HCT116 (cell line): ENCODE data around the gene CTDSPL2. TPM values are rescaled to one million over a fixed set of nuclear protein-coding genes. Genes with fewer than 3 reads are reported as not detected.

ENCODE experiments used
- ATAC-seq: fragments of 200-7000 bp; cut with Tn5 transposase; 2 replicates; pipeline ENCODE4 v1.9.1; 2020; ENCODE audit warnings: mild to moderate bottlenecking, moderate library complexity
- BruUV-seq: library from RNA; stranded (reverse); fragments of 400-500 nt; replicated peaks from 2 replicates; lab custom pipeline; 2021; lab: Mats Ljungman, UMichigan
- CTCF ChIA-PET: fragments of 300-600 bp; sonication (Branson Sonifier 250); formaldehyde crosslinking; loops from one replicate; lab custom pipeline; 2021; ENCODE audit warnings: antibody characterized with exemption; lab: Charles Lee
- POLR2A ChIA-PET: fragments of 300-600, 350-600 bp; sonication (Branson Sonifier 250); formaldehyde crosslinking; loops from one replicate; lab custom pipeline; 2021; ENCODE audit warnings: antibody characterized with exemption; lab: Charles Lee
- RAD21 ChIA-PET, 2 experiments: fragments of 300-600 bp; sonication (Branson Sonifier 250); formaldehyde crosslinking; loops; one replicate each; lab custom pipeline; 2023; ENCODE audit warnings: low total read pairs in 2 of 2; ENCODE audit not compliant: uncharacterized antibody in 2 of 2, unreplicated experiment in 2 of 2, low non-redundant PET in 1 of 2; lab: Charles Lee
- DNase-seq: peaks from one replicate; pipeline ENCODE4 v3.0.0-alpha.2; 2010; ENCODE audit warnings: low read depth, low spot score
- H2AFZ ChIP-seq: fragments of 200-600 bp; shearing (Covaris generic), sonication (generic); 2 replicates; pipeline ENCODE4 v1.6.1; 2017; ENCODE audit warnings: low read depth, mixed run types, mixed read lengths, antibody characterized with exemption, low read length; ENCODE audit not compliant: poor library complexity, severe bottlenecking
- H3K27ac ChIP-seq: 2 replicates; pipeline ENCODE4 v1.5.1; 2012; ENCODE audit warnings: low read depth, low read length
- H3K27me3 ChIP-seq: fragments of 200-600 bp; sonication (generic); 2 replicates; pipeline ENCODE4 v1.6.1; 2016; ENCODE audit warnings: mixed run types, low read length, mixed read lengths; ENCODE audit not compliant: insufficient read depth
- H3K36me3 ChIP-seq, 2 experiments: fragments of 200-500 bp in 1 of 2; fragments of 200-600 bp in 1 of 2; sonication (Bioruptor generic) in 1 of 2; sonication (generic) in 1 of 2; 2 replicates each; pipeline versions ENCODE4 v1.5.1 to v1.6.1; 2014 to 2016; ENCODE audit warnings: low read length in 2 of 2, inconsistent platforms in 1 of 2, mixed read lengths in 1 of 2, mixed run types in 1 of 2; ENCODE audit not compliant: insufficient read depth in 2 of 2, control insufficient read depth in 1 of 2
- H3K4me1 ChIP-seq, 2 experiments: fragments of 200-600 bp in 1 of 2; sonication (generic) in 1 of 2; 2 replicates each; pipeline versions ENCODE4 v1.5.1 to v1.6.1; 2012 to 2017; ENCODE audit warnings: low read length in 2 of 2, inconsistent platforms in 1 of 2, mild to moderate bottlenecking in 1 of 2, mixed read lengths in 1 of 2, mixed run types in 1 of 2, moderate library complexity in 1 of 2; ENCODE audit not compliant: insufficient read depth in 2 of 2, control insufficient read depth in 1 of 2
- H3K4me2 ChIP-seq: fragments of 200-600 bp; sonication (generic); 2 replicates; pipeline ENCODE4 v1.6.1; 2017; ENCODE audit warnings: mixed run types, low read length, mixed read lengths
- H3K4me3 ChIP-seq, 2 experiments: fragments of 200-600 bp in 1 of 2; sonication (generic) in 1 of 2; replicated peaks in 1 of 2; 2 replicates each; pipeline ENCODE4 v1.5.1; 2011 to 2016; ENCODE audit warnings: low read length in 2 of 2, control low read depth in 1 of 2, low read depth in 1 of 2, mild to moderate bottlenecking in 1 of 2, mixed read lengths in 1 of 2, mixed run types in 1 of 2
- H3K79me2 ChIP-seq: fragments of 200-600 bp; sonication (generic); 2 replicates; pipeline ENCODE4 v1.6.1; 2017; ENCODE audit warnings: mild to moderate bottlenecking, mixed run types, low read length, moderate library complexity, mixed read lengths; ENCODE audit not compliant: insufficient read depth
- H3K9ac ChIP-seq: fragments of 200-600 bp; sonication (generic); 2 replicates; pipeline ENCODE4 v1.6.1; 2016; ENCODE audit warnings: low read length, mixed read lengths
- H3K9me2 ChIP-seq: fragments of 200-600 bp; sonication (generic), shearing (Covaris generic); 2 replicates; pipeline ENCODE4 v1.6.1; 2017; ENCODE audit warnings: mixed run types, mild to moderate bottlenecking, moderate library complexity; ENCODE audit not compliant: insufficient read depth
- H3K9me3 ChIP-seq, 2 experiments: fragments of 200-500 bp in 1 of 2; fragments of 200-600 bp in 1 of 2; sonication (Bioruptor generic) in 1 of 2; sonication (generic) in 1 of 2; 2 replicates each; pipeline ENCODE4 v1.6.1; 2014 to 2017; ENCODE audit warnings: low read length in 2 of 2, mixed read lengths in 2 of 2, inconsistent platforms in 1 of 2, low read depth in 1 of 2, mild to moderate bottlenecking in 1 of 2, mixed run types in 1 of 2, moderate library complexity in 1 of 2; ENCODE audit not compliant: control insufficient read depth in 1 of 2, insufficient read depth in 1 of 2
- H4K20me1 ChIP-seq: fragments of 200-600 bp; sonication (generic), shearing (Covaris generic); 2 replicates; pipeline ENCODE4 v1.6.1; 2017; ENCODE audit warnings: mixed run types, mild to moderate bottlenecking, moderate library complexity; ENCODE audit not compliant: insufficient read depth
- EZH2 ChIP-seq: fragments of 200-600 bp; sonication (generic); IDR thresholded peaks from 2 replicates; pipeline ENCODE4 v1.6.1; 2017; ENCODE audit warnings: antibody characterized with exemption, mixed run types
- POLR2AphosphoS5 ChIP-seq: IDR thresholded peaks from 2 replicates; pipeline ENCODE4 v1.6.1; 2011; ENCODE audit warnings: mild to moderate bottlenecking, low read depth, low read length, moderate library complexity
- TCF7L2 ChIP-seq: IDR thresholded peaks from 2 replicates; pipeline ENCODE4 v1.7.0; 2011; ENCODE audit warnings: borderline replicate concordance, inconsistent platforms; ENCODE audit not compliant: insufficient read depth, insufficient read length; ENCODE audit errors: extremely low read depth
- YY1 ChIP-seq: IDR thresholded peaks from 2 replicates; pipeline ENCODE4 v1.6.1; 2011; ENCODE audit warnings: low read length, low read depth, moderate library complexity, mild to moderate bottlenecking; ENCODE audit not compliant: insufficient replicate concordance; ENCODE audit errors: extremely low read depth
- ZFX ChIP-seq: fragments of 450-650 bp; IDR thresholded peaks from 2 replicates; pipeline ENCODE4 v1.6.1; 2017
- intact Hi-C: fragments of 100-400 bp; cut with micrococcal nuclease; formaldehyde crosslinking; loops from 2 replicates; pipeline ENCODE4 v1.10.0; 2022
- total RNA-seq: library from RNA; stranded (reverse); gene quantifications from one replicate; pipeline ENCODE4 v1.2.1, GENCODE V29; 2021; ENCODE audit not compliant: unreplicated experiment
- TF ChIP-seq, protein P1 (sequence below): IDR thresholded peaks from 2 replicates; pipeline ENCODE4 v1.6.1; 2012; ENCODE audit warnings: low read depth
- TF ChIP-seq, protein P2 (sequence below): IDR thresholded peaks from 2 replicates; pipeline ENCODE4 v1.6.1; 2012

The CTDSPL2 gene
- total RNA-seq, 1 experiment from 2014 or later, result 56.0 TPM

DNA sequence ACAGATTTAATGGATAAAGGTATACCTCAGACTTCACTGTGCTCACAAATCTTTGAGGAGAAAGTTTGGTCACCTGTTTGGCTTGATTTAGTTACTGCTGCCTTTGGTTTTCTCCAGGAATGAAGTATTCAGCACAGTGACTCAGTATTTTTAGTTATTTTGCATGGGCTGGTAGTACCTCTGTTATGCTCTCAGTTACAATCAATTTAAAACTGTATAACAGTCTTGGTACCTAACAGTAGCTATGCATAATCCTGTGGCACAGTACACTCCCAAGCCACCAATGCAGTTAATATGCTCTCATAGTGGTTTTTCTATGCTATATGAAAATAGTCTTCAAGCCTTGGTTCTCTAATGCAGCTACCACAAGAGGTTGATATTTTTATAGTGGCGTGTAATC lies 97.6 kb downstream of the CTDSPL2 start:
- ChIA-PET CTCF (no interaction called here), POLR2A (no interaction called here), RAD21 (no interaction called here)
- Histone ChIP-seq H4K20me1 (no peaks in the 10 kb centered on the region), H3K9me2 (no peaks in the 10 kb centered on the region), H3K4me1 (no peaks in the 10 kb centered on the region), H3K9ac (no peak overlapping the region), H3K4me3 (no peak overlapping the region), H3K9me3 (no peaks in the 10 kb centered on the region), H3K4me2 (no peak overlapping the region), H2AFZ (no peak overlapping the region), H3K27ac (no peak overlapping the region), H3K36me3 (peaks cover 10 to 16% of the 10 kb centered on the region in 2 experiments; a peak in 2 of 4 replicates), H3K79me2 (no peaks in the 10 kb centered on the region), H3K27me3 (no peaks in the 10 kb centered on the region)
- BruUV-seq, result TSS peak; percentile 6
- no peak for TF ChIP-seq EZH2
- TF ChIP-seq YY1, result no peak
- TF ChIP-seq, protein P1, sequence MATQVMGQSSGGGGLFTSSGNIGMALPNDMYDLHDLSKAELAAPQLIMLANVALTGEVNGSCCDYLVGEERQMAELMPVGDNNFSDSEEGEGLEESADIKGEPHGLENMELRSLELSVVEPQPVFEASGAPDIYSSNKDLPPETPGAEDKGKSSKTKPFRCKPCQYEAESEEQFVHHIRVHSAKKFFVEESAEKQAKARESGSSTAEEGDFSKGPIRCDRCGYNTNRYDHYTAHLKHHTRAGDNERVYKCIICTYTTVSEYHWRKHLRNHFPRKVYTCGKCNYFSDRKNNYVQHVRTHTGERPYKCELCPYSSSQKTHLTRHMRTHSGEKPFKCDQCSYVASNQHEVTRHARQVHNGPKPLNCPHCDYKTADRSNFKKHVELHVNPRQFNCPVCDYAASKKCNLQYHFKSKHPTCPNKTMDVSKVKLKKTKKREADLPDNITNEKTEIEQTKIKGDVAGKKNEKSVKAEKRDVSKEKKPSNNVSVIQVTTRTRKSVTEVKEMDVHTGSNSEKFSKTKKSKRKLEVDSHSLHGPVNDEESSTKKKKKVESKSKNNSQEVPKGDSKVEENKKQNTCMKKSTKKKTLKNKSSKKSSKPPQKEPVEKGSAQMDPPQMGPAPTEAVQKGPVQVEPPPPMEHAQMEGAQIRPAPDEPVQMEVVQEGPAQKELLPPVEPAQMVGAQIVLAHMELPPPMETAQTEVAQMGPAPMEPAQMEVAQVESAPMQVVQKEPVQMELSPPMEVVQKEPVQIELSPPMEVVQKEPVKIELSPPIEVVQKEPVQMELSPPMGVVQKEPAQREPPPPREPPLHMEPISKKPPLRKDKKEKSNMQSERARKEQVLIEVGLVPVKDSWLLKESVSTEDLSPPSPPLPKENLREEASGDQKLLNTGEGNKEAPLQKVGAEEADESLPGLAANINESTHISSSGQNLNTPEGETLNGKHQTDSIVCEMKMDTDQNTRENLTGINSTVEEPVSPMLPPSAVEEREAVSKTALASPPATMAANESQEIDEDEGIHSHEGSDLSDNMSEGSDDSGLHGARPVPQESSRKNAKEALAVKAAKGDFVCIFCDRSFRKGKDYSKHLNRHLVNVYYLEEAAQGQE, result no peak
- TF ChIP-seq, protein P2, sequence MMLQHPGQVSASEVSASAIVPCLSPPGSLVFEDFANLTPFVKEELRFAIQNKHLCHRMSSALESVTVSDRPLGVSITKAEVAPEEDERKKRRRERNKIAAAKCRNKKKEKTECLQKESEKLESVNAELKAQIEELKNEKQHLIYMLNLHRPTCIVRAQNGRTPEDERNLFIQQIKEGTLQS, result no peak
- TF ChIP-seq POLR2AphosphoS5, result no peak
- TF ChIP-seq ZFX, result no peak
- TF ChIP-seq TCF7L2, result no peak
- intact Hi-C loops, result no loop called here
- no peak for DNase-seq
- ATAC-seq, result no peak
